Pancreas (tissue), 10 donors: ENCODE results near the gene PRL. TPM values are rescaled to one million over a fixed set of nuclear protein-coding genes. Genes with fewer than 3 reads are reported as not detected.
A peak's percentile ranks its signal among the peaks of the same experiment; 100 is the strongest.

Experiments
- ATAC-seq, 4 donors: fragments of 200-7000 bp; cut with Tn5 transposase; one replicate each; pipeline versions ENCODE4 v1.8.0 to v1.9.1; 2020; ENCODE audit warnings: mild to moderate bottlenecking in 4 of 4, moderate library complexity in 4 of 4
- DNase-seq, 6 donors: peaks; one replicate each; pipeline ENCODE4 v3.0.0-alpha.2; 2020
- FAIRE-seq: peaks from 2 replicates; lab custom pipeline; 2012; peaks lifted over from hg19 to GRCh38; lab: Jason Lieb, UNC
- H3K27ac ChIP-seq, 4 donors: fragments of 200-600 bp; sonication (generic); 1 replicate in 3 of 4; 2 replicates in 1 of 4; pipeline versions ENCODE4 v1.5.0 to v1.8.0; 2020
- H3K27me3 ChIP-seq, 4 donors: fragments of 200-600 bp; one replicate each; pipeline ENCODE4 v1.8.0; 2021
- H3K36me3 ChIP-seq, 3 donors: fragments of 200-600 bp; sonication (generic) in 1 of 3; one replicate each; pipeline versions ENCODE4 v1.5.0 to v1.8.0; 2020 to 2021
- H3K4me1 ChIP-seq, 3 donors: fragments of 200-600 bp; one replicate each; pipeline ENCODE4 v1.8.0; 2021
- H3K4me3 ChIP-seq, 4 donors: fragments of 200-600 bp; sonication (generic) in 2 of 4; one replicate each; pipeline versions ENCODE4 v1.5.0 to v1.8.0; 2020 to 2021
- H3K9me3 ChIP-seq, 4 donors: fragments of 200-600 bp; one replicate each; pipeline ENCODE4 v1.8.0; 2021
- WGBS, 2 donors: extraction: QIAGEN DNeasy Blood & Tissue Kit; methylation state at CpG; one replicate each; pipeline ENCODE4 v1.1.7; 2013; 5-methylcytosine and 5-hydroxymethylcytosine counted together
- intact Hi-C, 3 donors: fragments of 100-400 bp; cut with DNase I; formaldehyde crosslinking; loops; one replicate each; pipeline versions ENCODE4 v1.11.1 to v1.14.2; 2022
- polyA plus RNA-seq, 2 donors: library from polyadenylated mRNA; stranded (reverse); fragments of 200-250 nt; gene quantifications; one replicate each; pipeline ENCODE4 v1.2.3, GENCODE V29; 2013
- total RNA-seq, 6 donors: library from RNA; stranded (reverse); fragmentation: NEBNext Ultra II Directional in 4 of 6; extraction: Animal tissue kit (Norgen Biotek cat#: 25700) in 4 of 6; gene quantifications; one replicate each; pipeline versions ENCODE4 v1.2.1 to v1.2.4, GENCODE V29; 2021 to 2023
- TF ChIP-seq, protein P1 (sequence below), 4 donors: fragments of 200-600 bp; sonication (generic) in 3 of 4; IDR thresholded peaks; one replicate each; pipeline versions ENCODE4 v1.5.0 to v1.8.0; 2021; ENCODE audit warnings: antibody characterized with exemption in 4 of 4
- donor health status: healthy with polysubstance abuse.
- donor health status: DM: no; HTN: no; CAD: no; lungs with moderate emphysema.
- donor health status: DM: no; HTN: no; CAD: no.
- donor health status: control.
- donor health status: control.
- donor health status: Bipolar disorder and iron deficiency.
- donor health status: DM: yes; HTN: yes; CAD: no.
- donor health status: DM: no; HTN: no; CAD: no.
- donor health status: DM: no; HTN: no; CAD: no.
- donor health status: DM: yes; HTN: yes; CAD: no.

PRL gene
- total and polyA plus RNA-seq, 8 donors = not detected

DNA sequence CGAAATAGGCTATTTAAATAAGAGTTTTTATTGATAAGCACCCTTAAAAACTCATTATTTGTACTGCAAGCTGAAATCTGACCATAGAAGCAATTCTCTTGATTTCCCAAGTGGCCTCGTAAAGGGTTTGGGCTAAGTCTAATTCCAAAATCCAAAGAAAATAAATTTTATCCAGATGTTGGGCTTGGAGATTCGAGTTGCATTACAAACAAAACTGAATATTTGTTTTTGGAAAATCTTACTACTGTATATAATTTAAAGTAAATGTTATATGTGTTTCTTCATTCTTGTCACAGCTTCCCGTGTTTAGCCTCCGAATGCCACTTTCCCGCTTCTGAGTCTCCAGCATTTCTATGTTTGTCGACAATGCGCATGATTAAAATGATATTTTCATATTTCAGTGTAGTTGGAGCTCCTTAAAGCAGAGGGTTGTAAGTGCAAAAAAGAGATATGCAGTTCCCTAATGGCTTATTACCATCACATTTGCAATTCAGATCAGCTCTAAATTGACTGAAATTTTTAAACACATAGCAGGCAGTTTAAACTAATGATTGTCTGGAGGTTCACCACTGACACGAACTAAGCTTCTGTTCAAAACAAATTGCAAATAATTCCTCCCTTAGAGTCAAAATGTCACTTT is 47.0 kb downstream of the PRL start:
- FAIRE-seq = no peak
- TF ChIP-seq, protein P1, sequence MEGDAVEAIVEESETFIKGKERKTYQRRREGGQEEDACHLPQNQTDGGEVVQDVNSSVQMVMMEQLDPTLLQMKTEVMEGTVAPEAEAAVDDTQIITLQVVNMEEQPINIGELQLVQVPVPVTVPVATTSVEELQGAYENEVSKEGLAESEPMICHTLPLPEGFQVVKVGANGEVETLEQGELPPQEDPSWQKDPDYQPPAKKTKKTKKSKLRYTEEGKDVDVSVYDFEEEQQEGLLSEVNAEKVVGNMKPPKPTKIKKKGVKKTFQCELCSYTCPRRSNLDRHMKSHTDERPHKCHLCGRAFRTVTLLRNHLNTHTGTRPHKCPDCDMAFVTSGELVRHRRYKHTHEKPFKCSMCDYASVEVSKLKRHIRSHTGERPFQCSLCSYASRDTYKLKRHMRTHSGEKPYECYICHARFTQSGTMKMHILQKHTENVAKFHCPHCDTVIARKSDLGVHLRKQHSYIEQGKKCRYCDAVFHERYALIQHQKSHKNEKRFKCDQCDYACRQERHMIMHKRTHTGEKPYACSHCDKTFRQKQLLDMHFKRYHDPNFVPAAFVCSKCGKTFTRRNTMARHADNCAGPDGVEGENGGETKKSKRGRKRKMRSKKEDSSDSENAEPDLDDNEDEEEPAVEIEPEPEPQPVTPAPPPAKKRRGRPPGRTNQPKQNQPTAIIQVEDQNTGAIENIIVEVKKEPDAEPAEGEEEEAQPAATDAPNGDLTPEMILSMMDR (IDR thresholded peaks at IDR 0.05) = no peak
- intact Hi-C loops = no loop called here
- H3K36me3 ChIP-seq = no peaks in the 10 kb centered on the region
- peaks cover 0 to 6% (median 0%) of the 10 kb centered on the region in 3 donors for H3K4me1 ChIP-seq
- no peak overlapping the region for H3K4me3 ChIP-seq
- H3K9me3 ChIP-seq = no peaks in the 10 kb centered on the region
- ATAC-seq = no peak
- no peaks in the 10 kb centered on the region for H3K27me3 ChIP-seq
- DNase-seq = no peak
- peak overlapping the region in 1 of 4 donors; percentile 48 for H3K27ac ChIP-seq
- 87 to 89% methylated on average over 9 of the region's 9 CpGs for WGBS, 2 donors

DNA sequence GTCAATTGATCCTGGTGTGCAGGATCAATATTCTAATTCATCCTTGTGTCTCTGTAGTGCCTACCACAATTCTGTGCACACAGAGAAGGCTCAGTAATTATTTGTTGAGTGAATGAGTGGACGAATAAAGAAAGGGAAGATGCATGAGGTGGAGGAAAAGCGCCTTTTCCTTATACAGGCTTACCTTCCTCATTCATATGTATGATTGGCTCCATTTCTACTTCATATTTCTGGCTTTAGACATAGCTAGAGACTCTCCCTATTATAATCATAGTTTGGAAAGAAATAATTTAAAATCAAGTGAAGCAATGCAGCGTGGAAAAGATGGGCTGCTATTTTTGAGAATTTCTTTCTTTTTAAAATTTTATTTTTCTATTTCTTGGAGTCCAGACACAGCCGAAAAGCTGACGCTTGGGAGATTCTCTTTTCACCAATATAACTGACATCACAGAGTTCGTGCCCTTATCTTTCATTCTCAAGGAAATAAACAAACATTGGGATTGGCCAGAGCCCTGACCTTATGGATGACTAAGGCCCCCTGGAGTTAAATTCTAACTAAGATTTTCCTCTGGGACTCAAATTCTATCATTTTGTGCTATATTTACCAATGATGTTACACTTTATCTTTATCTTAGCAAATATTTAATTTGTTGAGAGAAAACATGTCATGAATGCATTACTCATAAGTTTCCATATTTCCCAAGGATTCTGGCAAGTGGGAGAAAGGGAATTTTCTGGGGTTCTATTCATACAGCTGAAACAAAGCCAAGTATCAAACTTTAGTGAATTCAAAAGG is 48.1 kb downstream of the PRL start:
- DNase-seq (no peak), ATAC-seq (peak in 3 of 4 donors; percentile 34 to 77 (median 75)), FAIRE-seq (no peak)
- H3K27me3 ChIP-seq = no peaks in the 10 kb centered on the region
- H3K9me3 ChIP-seq = no peaks in the 10 kb centered on the region
- H3K36me3 ChIP-seq = no peaks in the 10 kb centered on the region
- intact Hi-C loops = no loop called here
- no peak overlapping the region for H3K4me3 ChIP-seq
- H3K4me1 ChIP-seq = peaks cover 0 to 6% (median 0%) of the 10 kb centered on the region in 3 donors
- TF ChIP-seq, protein P1 (IDR thresholded peaks at IDR 0.05) = no peak
- H3K27ac ChIP-seq = peak overlapping the region in 1 of 4 donors; percentile 48
- 48 to 49% methylated on average over 6 of the region's 6 CpGs for WGBS, 2 donors

DNA sequence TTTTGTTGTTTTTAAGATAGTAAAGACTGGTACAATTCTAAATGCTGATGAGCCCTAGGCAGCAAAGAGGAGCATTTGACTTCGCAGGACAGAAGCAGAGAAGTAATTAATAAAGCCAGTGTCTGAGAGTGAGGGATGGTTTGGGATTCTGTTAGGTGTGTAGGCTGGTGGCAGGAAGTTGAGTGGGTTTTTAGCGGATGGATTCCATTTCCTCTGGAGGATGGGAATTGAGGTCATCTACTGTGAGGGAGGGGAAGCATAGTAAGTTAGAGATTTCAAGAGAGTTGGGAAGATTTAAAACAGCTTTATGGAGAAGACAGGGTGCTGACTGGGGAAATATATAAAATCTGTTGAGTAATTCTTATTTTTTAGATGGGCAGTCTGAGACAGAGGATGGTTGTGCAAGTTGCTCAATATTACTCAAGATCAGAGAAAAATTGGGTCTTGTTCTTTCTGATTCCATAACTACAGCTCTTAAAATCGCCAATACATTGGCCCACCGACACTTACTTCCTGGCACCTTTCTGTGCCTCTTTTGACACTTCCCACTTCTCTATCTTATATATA is 48.8 kb downstream of the PRL start:
- Histone ChIP-seq H3K4me1 (peaks cover 0 to 6% (median 0%) of the 10 kb centered on the region in 3 donors), H3K9me3 (no peaks in the 10 kb centered on the region), H3K27me3 (no peaks in the 10 kb centered on the region), H3K36me3 (no peaks in the 10 kb centered on the region), H3K4me3 (no peak overlapping the region), H3K27ac (peak overlapping the region in 1 of 4 donors; percentile 48)
- intact Hi-C loops = no loop called here
- DNase-seq (no peak), ATAC-seq (no peak), FAIRE-seq (no peak)
- 81% methylated on average over 4 of the region's 4 CpGs for WGBS, 2 donors
- TF ChIP-seq, protein P1 (IDR thresholded peaks at IDR 0.05) = no peak

DNA sequence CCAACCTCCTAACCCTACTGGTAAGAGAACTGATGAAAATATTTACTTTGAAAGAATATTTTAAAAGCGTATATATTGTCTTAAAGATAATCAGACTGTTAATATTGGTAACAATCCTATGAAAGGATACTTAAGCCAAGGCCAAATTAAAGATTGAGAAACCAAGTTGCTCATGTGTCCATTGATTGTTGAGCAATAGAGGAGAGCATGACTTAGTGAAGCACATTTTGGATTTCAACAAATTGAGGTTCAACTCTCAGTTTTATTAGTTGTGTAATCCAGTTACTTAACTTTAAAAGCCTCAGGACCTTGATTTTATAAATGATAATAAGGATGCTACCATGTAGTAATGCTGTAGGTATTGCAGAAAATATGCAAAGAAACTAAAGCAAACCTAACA is 56.8 kb downstream of the PRL start:
- TF ChIP-seq, protein P1 (IDR thresholded peaks at IDR 0.05) = no peak
- H3K27me3 ChIP-seq = no peaks in the 10 kb centered on the region
- no peaks in the 10 kb centered on the region for H3K36me3 ChIP-seq
- intact Hi-C loops = no loop called here
- H3K9me3 ChIP-seq = no peaks in the 10 kb centered on the region
- H3K4me1 ChIP-seq = no peaks in the 10 kb centered on the region
- no peak overlapping the region for H3K27ac ChIP-seq
- DNase-seq (no peak), ATAC-seq (no peak), FAIRE-seq (no peak)
- no peak overlapping the region for H3K4me3 ChIP-seq
- 0% methylated on average over 1 of the region's 1 CpG for WGBS, 2 donors
